ENCODE results near the gene DCAF5. TPM values are rescaled to one million over a fixed set of nuclear protein-coding genes. Genes with fewer than 3 reads are reported as not detected.

Gene DCAF5
- total RNA-seq, 4 donors from 2014 or later, result 36.4 to 47.7 (median 40.2) TPM

DNA sequence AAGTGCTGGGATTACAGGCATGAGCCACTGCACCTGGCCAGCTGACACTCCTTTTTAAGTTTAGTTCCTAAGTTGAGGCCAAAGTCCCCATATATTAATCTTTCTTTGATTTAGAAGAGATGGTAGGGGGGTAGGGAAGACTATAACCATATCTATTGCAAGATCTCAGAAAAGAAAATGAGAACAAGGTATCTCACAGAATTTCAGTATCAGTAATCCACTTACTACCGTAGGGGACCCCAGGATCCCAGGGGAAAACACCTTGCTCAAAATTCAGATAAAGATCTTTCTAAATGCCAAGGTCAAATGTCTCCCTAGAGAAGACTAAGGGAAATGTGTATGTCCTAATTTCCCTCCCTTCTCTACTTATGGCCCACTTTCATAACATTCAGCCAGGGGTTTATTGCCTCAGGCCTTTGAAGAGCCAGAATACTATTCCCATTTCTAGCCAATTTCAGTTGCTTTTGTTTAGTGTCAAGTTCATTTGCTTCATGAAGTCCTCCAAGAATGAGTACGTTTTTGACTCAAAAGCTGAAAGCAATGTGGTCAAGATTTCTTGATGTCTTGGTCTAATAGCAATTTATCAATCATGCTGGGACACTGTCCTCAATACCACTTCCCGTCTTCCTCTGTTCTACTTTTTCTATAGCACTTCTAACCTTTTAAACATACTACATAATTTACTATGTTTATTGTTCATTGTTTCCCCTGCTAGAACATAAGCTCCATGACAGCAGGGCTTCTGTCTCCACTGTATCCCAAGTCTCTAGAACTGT, 86.3 kb downstream of the DCAF5 start:
- TF ChIP-seq, protein P1, sequence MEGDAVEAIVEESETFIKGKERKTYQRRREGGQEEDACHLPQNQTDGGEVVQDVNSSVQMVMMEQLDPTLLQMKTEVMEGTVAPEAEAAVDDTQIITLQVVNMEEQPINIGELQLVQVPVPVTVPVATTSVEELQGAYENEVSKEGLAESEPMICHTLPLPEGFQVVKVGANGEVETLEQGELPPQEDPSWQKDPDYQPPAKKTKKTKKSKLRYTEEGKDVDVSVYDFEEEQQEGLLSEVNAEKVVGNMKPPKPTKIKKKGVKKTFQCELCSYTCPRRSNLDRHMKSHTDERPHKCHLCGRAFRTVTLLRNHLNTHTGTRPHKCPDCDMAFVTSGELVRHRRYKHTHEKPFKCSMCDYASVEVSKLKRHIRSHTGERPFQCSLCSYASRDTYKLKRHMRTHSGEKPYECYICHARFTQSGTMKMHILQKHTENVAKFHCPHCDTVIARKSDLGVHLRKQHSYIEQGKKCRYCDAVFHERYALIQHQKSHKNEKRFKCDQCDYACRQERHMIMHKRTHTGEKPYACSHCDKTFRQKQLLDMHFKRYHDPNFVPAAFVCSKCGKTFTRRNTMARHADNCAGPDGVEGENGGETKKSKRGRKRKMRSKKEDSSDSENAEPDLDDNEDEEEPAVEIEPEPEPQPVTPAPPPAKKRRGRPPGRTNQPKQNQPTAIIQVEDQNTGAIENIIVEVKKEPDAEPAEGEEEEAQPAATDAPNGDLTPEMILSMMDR (IDR thresholded peaks at IDR 0.05; ENCODE audit: low read depth), result no peak

DNA sequence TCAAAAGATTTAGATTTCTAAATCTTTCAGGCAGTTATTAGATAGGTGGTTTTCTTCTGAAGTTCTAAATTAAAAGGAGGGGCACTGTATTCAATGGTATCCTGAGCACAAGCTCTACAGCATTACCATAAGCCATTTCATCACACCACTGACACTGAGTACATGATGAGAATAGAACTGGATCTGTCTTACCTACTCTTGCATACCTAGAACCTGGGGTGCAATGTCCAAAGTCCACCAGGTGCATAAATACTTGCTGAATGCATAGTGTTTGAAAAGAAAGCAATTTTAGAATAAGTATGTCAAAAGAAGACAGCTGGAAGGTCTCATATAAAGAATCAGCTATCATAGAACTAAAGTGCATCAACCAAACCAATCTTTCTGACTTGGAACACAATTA, 88.3 kb downstream of the DCAF5 start:
- TF ChIP-seq, protein P1 (IDR thresholded peaks at IDR 0.05; ENCODE audit: low read depth), result no peak

DNA sequence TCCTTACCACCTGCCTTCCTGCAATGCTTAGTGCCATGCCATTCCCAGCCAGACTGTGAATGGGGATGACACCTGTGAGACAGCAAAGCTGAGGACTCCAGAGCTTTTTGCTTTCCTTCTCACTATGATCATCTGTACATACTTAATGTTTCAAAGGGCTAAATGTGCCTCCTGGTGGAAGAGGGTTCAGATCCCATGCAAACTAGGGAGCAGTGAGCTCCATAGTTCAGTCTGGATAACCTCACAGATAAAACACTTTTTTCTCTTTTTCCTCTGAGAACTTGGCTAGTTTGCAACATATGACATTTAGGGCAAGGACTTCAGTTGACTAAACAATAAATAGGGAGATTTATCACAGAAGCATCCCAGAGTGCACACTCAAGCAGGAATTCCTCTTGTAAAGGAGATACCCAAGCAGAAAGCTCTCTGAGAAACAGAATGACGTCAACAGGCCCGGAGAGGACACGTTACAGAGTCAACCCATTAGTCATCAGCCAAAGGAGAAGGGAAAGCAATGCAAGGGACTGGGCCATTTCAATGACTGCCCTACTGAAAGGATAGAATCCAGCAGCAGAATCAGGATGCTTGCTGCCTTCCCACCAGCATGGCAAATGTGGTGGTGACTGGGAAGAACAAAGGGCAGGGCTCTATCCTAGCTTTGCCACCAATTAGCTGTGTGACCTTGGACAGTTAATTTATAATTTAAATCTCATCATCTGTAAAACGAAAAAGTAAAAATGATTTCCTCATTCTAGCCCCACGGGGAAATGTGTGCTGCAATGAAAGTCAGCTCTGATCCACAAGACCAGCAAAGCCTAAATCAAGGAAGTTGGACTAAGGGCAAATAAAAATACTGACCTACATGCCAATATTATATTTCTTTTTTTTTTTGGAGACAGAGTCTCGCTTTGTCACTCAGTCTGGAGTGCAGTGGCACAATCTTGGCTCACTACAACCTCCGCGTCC, 93.0 kb downstream of the DCAF5 start:
- TF ChIP-seq, protein P1 (IDR thresholded peaks at IDR 0.05; ENCODE audit: low read depth), result no peak

DNA sequence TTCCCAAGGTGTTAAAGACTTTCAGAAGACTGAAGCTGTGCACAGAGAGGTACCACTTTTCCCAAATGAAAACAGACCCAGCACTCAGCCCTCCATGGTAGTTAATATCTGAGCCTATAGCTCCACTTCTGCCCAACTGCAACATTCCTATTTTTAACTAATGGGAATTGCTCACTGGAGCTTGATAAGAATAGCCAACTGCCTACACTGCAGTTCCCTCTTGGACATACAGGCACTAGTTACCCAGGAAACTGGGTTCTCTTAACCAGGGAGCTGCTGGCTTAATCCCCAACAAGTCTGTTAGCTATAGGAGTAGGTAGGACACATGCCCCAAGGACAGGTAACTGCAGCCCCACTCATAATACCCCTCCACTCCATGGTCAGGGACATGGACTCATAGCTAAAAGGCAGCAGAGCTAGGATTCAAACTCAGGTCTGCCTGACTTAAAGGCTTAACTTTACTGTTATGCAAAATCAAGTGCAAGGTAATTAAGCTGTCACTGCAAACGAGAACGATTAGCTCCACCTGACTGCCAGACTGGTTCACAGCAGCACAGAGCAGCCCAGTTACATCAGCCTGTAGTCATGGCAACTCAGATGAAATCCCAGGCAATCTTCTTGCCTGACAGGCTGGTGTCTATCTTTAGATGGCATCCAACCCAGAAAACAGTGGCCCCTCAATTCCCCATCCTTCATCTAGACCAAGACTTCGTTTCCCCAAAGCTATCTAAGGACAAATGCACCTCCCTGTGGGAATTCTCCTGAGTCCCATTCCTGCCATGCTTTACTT, 96.7 kb downstream of the DCAF5 start:
- TF ChIP-seq, protein P1 (IDR thresholded peaks at IDR 0.05; ENCODE audit: low read depth), result no peak

DNA sequence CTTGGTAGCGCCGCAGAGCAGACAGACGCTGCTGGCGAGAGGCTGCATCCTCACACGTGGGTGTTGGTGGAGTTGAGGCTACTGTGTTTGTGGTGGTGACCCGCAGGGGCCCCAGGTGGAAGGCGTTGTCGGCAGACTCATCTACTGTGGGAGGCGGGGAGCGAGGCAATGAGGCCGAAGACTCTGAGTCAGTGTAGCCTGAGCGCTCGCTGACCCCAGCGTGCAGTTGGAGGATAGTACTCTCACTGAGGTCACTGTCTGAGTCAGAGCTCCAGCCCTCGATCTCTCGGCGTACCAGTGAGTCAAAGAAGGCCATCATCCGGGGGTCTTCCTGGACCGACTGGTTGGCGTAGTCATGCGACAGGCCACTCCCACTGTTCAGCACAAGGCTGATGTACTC, 97.8 kb downstream of the DCAF5 start:
- TF ChIP-seq, protein P1 (IDR thresholded peaks at IDR 0.05; ENCODE audit: low read depth), result no peak

DNA sequence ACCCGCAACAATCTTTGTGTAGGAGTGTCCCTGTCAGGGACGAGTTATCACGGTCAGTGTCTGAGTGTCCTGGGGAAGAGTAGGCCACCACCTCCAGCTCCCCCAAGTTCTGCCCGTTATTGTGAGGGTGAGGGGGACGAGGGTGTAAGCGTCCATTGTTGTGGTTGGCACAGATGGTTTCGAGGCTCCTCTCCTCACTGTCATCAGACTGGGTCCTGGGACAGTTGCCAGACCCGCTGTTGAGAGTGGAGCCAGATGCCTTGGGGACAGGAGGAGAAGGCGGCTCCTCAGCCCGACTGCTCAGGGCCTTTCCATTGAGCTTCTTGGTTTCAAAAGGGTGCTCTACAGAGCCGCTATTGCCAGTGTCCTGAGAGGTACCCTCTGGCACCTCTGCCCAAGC, 98.9 kb downstream of the DCAF5 start:
- TF ChIP-seq, protein P1 (IDR thresholded peaks at IDR 0.05; ENCODE audit: low read depth), result no peak

Data from subcutaneous adipose tissue (tissue), 4 donors.